Measurements from ENCODE around the gene FKBP5. TPM values are rescaled to one million over a fixed set of nuclear protein-coding genes. Genes with fewer than 3 reads are reported as not detected.

Gene FKBP5
- total and polyA plus RNA-seq, 9 of the 15 experiments (the other 6 are each of a cell fraction or from before 2014, with no cell fraction given) = 32.7 to 151 (median 75.0) TPM

GRCh38 chr6:35727231-35727934, 38.7 kb upstream of the FKBP5 start (continued):
- peak; percentile 47 for TF ChIP-seq BRD9 (IDR thresholded peaks at IDR 0.05; ENCODE audit: low read depth, partially characterized antibody)
- no peak for TF ChIP-seq KLF16 (IDR thresholded peaks at IDR 0.05)
- TF ChIP-seq HNRNPL (IDR thresholded peaks at IDR 0.05; ENCODE audit: low read depth, low read length) = no peak
- TF ChIP-seq STAT5B (CRISPR knock-in tag; IDR thresholded peaks at IDR 0.05) = no peak
- TF ChIP-seq GABPB1 (CRISPR knock-in tag; IDR thresholded peaks at IDR 0.05) = no peak
- TF ChIP-seq L3MBTL2 (IDR thresholded peaks at IDR 0.05) = peak; percentile 15; the same call in 1 of the 2 replicates
- TF ChIP-seq, protein P1, sequence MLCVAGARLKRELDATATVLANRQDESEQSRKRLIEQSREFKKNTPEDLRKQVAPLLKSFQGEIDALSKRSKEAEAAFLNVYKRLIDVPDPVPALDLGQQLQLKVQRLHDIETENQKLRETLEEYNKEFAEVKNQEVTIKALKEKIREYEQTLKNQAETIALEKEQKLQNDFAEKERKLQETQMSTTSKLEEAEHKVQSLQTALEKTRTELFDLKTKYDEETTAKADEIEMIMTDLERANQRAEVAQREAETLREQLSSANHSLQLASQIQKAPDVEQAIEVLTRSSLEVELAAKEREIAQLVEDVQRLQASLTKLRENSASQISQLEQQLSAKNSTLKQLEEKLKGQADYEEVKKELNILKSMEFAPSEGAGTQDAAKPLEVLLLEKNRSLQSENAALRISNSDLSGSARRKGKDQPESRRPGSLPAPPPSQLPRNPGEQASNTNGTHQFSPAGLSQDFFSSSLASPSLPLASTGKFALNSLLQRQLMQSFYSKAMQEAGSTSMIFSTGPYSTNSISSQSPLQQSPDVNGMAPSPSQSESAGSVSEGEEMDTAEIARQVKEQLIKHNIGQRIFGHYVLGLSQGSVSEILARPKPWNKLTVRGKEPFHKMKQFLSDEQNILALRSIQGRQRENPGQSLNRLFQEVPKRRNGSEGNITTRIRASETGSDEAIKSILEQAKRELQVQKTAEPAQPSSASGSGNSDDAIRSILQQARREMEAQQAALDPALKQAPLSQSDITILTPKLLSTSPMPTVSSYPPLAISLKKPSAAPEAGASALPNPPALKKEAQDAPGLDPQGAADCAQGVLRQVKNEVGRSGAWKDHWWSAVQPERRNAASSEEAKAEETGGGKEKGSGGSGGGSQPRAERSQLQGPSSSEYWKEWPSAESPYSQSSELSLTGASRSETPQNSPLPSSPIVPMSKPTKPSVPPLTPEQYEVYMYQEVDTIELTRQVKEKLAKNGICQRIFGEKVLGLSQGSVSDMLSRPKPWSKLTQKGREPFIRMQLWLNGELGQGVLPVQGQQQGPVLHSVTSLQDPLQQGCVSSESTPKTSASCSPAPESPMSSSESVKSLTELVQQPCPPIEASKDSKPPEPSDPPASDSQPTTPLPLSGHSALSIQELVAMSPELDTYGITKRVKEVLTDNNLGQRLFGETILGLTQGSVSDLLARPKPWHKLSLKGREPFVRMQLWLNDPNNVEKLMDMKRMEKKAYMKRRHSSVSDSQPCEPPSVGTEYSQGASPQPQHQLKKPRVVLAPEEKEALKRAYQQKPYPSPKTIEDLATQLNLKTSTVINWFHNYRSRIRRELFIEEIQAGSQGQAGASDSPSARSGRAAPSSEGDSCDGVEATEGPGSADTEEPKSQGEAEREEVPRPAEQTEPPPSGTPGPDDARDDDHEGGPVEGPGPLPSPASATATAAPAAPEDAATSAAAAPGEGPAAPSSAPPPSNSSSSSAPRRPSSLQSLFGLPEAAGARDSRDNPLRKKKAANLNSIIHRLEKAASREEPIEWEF (CRISPR knock-in tag; IDR thresholded peaks at IDR 0.05) = no peak
- no peak; the same call in 1 of the 2 replicates for TF ChIP-seq CBX5 (IDR thresholded peaks at IDR 0.05; ENCODE audit: borderline replicate concordance, low read depth)
- TF ChIP-seq ERF (CRISPR knock-in tag; IDR thresholded peaks at IDR 0.05) = 0 out of 2 replicates have a peak, but pooled peaks have one; percentile 12
- no peak for TF ChIP-seq STAG1 (CRISPR knock-in tag; IDR thresholded peaks at IDR 0.05; ENCODE audit: borderline replicate concordance)
- TF ChIP-seq YY1 (IDR thresholded peaks at IDR 0.05; ENCODE audit: borderline replicate concordance in 1 of 3, control insufficient read depth in 1 of 3, extremely low read depth in 1 of 3, insufficient read depth in 3 of 3, insufficient read length in 1 of 3, insufficient replicate concordance in 2 of 3, low read depth in 1 of 3, low read length in 2 of 3) = peak in 1 of 3 experiments; percentile 10
- peak; percentile 88 for TF ChIP-seq CBFA2T2 (conservative IDR thresholded peaks at IDR 0.05)
- no peak for TF ChIP-seq RNF2 (IDR thresholded peaks at IDR 0.05)
- TF ChIP-seq KLF1 (tag; IDR thresholded peaks at IDR 0.05) = 0 out of 2 replicates have a peak, but pooled peaks have one; percentile 32
- peak; percentile 5 for TF ChIP-seq CXXC5 (CRISPR knock-in tag; IDR thresholded peaks at IDR 0.05)
